Body of pancreas (tissue), 4 donors: ENCODE data around the gene DYNC1I2.

Experiments
- POLR2A ChIP-seq, 3 donors: fragments of 450-650 bp; IDR thresholded peaks; one replicate each; pipeline ENCODE4 v1.6.1; 2016; ENCODE audit warnings: antibody characterized with exemption in 3 of 3, mild to moderate bottlenecking in 2 of 3
- TF ChIP-seq, protein P1 (sequence below), 7 experiments: fragments of 450-650 bp in 4 of 7; fragments of 200-600 bp in 3 of 7; sonication (generic) in 3 of 7; IDR thresholded peaks; one replicate each; pipeline ENCODE4 v1.5.1; 2016 to 2019; ENCODE audit warnings: antibody characterized with exemption in 7 of 7

DNA sequence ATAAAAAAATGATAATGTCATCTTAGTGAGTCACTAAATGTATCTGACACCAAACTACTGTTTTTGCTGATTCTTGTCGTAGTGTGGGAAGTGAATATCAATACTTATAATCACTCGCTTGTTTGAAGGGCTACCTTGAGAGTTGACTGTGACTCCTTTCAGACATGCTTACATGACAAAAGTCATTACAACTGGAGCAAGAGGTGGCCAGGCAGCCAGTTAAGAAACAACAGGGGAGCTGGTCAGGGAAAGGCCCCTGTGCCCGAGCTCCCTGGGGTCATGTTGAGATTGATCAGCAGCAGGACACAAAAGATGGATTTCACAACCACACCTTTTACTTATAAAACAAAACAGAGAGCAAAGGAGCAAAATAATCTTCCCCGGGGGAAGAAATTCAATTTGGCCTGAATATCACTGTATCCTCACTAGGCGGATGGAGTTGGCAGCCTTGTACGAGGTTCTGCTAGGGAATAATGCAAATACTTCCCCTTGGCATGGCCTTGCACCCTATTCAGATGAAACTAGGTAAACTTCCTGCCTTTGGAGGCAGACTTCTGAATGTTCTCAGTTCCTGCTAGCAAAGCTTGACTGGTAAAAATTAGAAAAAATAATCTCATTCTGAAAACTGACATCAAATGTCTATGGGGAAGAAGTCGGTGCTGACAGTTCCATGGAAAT lies 101.2 kb downstream of the DYNC1I2 start:
- TF ChIP-seq, protein P1, sequence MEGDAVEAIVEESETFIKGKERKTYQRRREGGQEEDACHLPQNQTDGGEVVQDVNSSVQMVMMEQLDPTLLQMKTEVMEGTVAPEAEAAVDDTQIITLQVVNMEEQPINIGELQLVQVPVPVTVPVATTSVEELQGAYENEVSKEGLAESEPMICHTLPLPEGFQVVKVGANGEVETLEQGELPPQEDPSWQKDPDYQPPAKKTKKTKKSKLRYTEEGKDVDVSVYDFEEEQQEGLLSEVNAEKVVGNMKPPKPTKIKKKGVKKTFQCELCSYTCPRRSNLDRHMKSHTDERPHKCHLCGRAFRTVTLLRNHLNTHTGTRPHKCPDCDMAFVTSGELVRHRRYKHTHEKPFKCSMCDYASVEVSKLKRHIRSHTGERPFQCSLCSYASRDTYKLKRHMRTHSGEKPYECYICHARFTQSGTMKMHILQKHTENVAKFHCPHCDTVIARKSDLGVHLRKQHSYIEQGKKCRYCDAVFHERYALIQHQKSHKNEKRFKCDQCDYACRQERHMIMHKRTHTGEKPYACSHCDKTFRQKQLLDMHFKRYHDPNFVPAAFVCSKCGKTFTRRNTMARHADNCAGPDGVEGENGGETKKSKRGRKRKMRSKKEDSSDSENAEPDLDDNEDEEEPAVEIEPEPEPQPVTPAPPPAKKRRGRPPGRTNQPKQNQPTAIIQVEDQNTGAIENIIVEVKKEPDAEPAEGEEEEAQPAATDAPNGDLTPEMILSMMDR (IDR thresholded peaks at IDR 0.05): no peak
- no peak for TF ChIP-seq POLR2A (IDR thresholded peaks at IDR 0.05)
